GM12892 (cell line): ENCODE measurements around the gene TPPP3.

Experiments
- DNase-seq: peaks from one replicate; pipeline ENCODE4 v3.0.0; 2011; ENCODE audit not compliant: insufficient read length
- FAIRE-seq: peaks from 2 replicates; lab custom pipeline; 2011; peaks lifted over from hg19 to GRCh38; lab: Jason Lieb, UNC
- POLR2A ChIP-seq: IDR thresholded peaks from 2 replicates; pipeline ENCODE4 v1.6.1; 2011; ENCODE audit warnings: low read depth, low read length, control low read depth
- POLR2AphosphoS5 ChIP-seq: IDR thresholded peaks from 2 replicates; pipeline ENCODE4 v1.6.1; 2011; ENCODE audit warnings: low read depth, low read length, control low read depth
- TAF1 ChIP-seq: IDR thresholded peaks from 2 replicates; pipeline ENCODE4 v1.6.1; 2011; ENCODE audit warnings: low read depth, mild to moderate bottlenecking, control low read depth, low read length, borderline replicate concordance

Gene TPPP3

GRCh38 chr16:67341250-67341649, 52.0 kb downstream of the TPPP3 start:
- DNase-seq (no peak), FAIRE-seq (no peak)
- TF ChIP-seq TAF1 (no peak), POLR2AphosphoS5 (no peak), POLR2A (no peak)
